Heart left ventricle (tissue), 13 donors: ENCODE results near the gene KRT32.

Experiments used
- POLR2A ChIP-seq, 2 donors: fragments of 450-650 bp; IDR thresholded peaks; one replicate each; pipeline ENCODE4 v1.6.1; 2017; ENCODE audit warnings: antibody characterized with exemption in 2 of 2, mild to moderate bottlenecking in 2 of 2, moderate library complexity in 2 of 2
- TF ChIP-seq, protein P1 (sequence below), 12 donors: fragments of 200-600 bp; sonication (generic) in 4 of 12; IDR thresholded peaks; one replicate each; pipeline versions ENCODE4 v1.5.0 to v1.8.0; 2018 to 2022; ENCODE audit warnings: antibody characterized with exemption in 12 of 12, mild to moderate bottlenecking in 5 of 12
- donor health status: ischemic (EF 13 %, LVEDD 7.1; RV severe dilation, severe dysfunction).
- donor health status: DM: no; HTN: yes; CAD: no.
- donor health status: DM: no; HTN: no; CAD: no.
- donor health status: ischemic (EF 25% LVEDD 6.9; RV normal size, moderate dysfunction).
- donor health status: ischemic (EF 25% LVEDD 5.7; RV mildly dilated, moderate dysfunction).
- donor health status: ischemic (EF 35%, LVEDD 5.7; RV mildly dilated, moderate dysfunction).
- donor health status: nonischemic (EF 11% LVEDD 7.7; RV severe dilation, severe dysfunction).
- donor health status: DM: yes; HTN: yes; CAD: no.
- donor health status: PGD.
- donor health status: ischemic (EF 29% LVEDD 5.4; RV normal size, mild dysfunction).
- donor health status: nonischemic (EF 23%, LVEDD 6.1; RV moderate dilation, normal function).

DNA sequence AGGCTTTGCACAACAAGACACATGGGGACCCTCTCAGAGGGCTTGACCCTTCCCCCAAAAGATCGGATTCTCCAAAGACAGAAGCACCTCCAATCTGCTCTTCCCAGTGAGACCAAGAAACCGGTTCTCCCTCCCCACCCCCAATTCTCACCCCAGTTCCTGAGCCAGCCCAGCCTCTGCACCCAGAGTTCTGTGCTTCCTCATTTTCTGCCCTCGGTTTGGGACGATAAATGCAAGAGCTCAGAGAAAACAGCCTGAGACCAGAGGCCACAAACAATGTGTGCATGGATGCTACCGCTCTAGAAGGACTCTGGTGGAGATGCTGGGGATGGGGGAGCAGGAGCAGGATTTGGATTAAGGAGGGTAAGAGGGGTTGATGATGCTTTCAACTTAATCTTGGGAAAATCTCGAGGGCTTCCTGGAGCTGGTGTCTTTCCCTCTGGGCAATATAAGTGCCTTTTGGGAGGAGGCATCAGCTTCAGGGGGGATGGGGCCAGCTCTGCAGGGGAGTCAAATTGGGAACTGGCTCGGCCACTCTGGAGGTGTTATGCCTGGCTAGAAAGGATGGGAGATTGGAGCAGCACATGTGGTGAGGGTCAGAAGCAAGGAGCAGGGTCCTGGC is 45.5 kb upstream of the KRT32 start:
- TF ChIP-seq, protein P1, sequence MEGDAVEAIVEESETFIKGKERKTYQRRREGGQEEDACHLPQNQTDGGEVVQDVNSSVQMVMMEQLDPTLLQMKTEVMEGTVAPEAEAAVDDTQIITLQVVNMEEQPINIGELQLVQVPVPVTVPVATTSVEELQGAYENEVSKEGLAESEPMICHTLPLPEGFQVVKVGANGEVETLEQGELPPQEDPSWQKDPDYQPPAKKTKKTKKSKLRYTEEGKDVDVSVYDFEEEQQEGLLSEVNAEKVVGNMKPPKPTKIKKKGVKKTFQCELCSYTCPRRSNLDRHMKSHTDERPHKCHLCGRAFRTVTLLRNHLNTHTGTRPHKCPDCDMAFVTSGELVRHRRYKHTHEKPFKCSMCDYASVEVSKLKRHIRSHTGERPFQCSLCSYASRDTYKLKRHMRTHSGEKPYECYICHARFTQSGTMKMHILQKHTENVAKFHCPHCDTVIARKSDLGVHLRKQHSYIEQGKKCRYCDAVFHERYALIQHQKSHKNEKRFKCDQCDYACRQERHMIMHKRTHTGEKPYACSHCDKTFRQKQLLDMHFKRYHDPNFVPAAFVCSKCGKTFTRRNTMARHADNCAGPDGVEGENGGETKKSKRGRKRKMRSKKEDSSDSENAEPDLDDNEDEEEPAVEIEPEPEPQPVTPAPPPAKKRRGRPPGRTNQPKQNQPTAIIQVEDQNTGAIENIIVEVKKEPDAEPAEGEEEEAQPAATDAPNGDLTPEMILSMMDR (IDR thresholded peaks at IDR 0.05), result no peak
- TF ChIP-seq POLR2A (IDR thresholded peaks at IDR 0.05), result no peak
